CD8-positive, alpha-beta memory T cell (primary cell): ENCODE measurements around the gene PAX2. TPM values are rescaled to one million over a fixed set of nuclear protein-coding genes. Genes with fewer than 3 reads are reported as not detected.

Experiments
- CTCF ChIA-PET: fragments of 350-600 bp; sonication (Branson Sonifier 250); formaldehyde crosslinking; loops from one replicate; lab custom pipeline; 2021; ENCODE audit warnings: antibody characterized with exemption; lab: Charles Lee
- POLR2A ChIA-PET: fragments of 350-600 bp; sonication (Branson Sonifier 250); formaldehyde crosslinking; loops from one replicate; lab custom pipeline; 2021; ENCODE audit warnings: antibody characterized with exemption; lab: Charles Lee
- DNase-seq, 5 donors: peaks; one replicate each; pipeline versions ENCODE4 v3.0.0 to v3.0.0-alpha.2; 2020 to 2022; ENCODE audit warnings: mixed read lengths in 1 of 5
- H3K27ac ChIP-seq: one replicate; pipeline ENCODE4 v1.7.0; 2013; ENCODE audit warnings: low read depth, mild to moderate bottlenecking, low read length, moderate library complexity
- H3K27me3 ChIP-seq: 2 replicates; pipeline ENCODE4 v1.7.0; 2013; ENCODE audit warnings: low read length, mild to moderate bottlenecking; ENCODE audit not compliant: insufficient read depth, poor library complexity, severe bottlenecking
- H3K36me3 ChIP-seq: 2 replicates; pipeline ENCODE4 v1.7.0; 2013; ENCODE audit warnings: mild to moderate bottlenecking, low read length, moderate library complexity; ENCODE audit not compliant: insufficient read depth
- H3K4me1 ChIP-seq: 2 replicates; pipeline ENCODE4 v1.7.0; 2013; ENCODE audit warnings: mild to moderate bottlenecking, low read length, moderate library complexity; ENCODE audit not compliant: insufficient read depth
- H3K4me3 ChIP-seq: 2 replicates; pipeline ENCODE4 v1.7.0; 2013; ENCODE audit warnings: mild to moderate bottlenecking, low read length
- H3K9me3 ChIP-seq: 2 replicates; pipeline ENCODE4 v1.7.0; 2013; ENCODE audit warnings: mild to moderate bottlenecking, low read length
- H3K27ac Mint-ChIP-seq, 8 donors: one replicate each; pipeline ENCODE4 v1.8.0; 2020 to 2021; ENCODE audit warnings: mixed read lengths in 8 of 8, mild to moderate bottlenecking in 6 of 8, inconsistent platforms in 3 of 8, moderate library complexity in 3 of 8
- H3K27me3 Mint-ChIP-seq, 2 donors: one replicate each; pipeline ENCODE4 v1.8.0; 2020 to 2021; ENCODE audit warnings: mixed read lengths in 2 of 2, mild to moderate bottlenecking in 1 of 2, moderate library complexity in 1 of 2
- H3K36me3 Mint-ChIP-seq, 3 donors: one replicate each; pipeline ENCODE4 v1.8.0; 2020 to 2021; ENCODE audit warnings: mixed read lengths in 3 of 3, inconsistent platforms in 1 of 3, mild to moderate bottlenecking in 1 of 3
- H3K4me1 Mint-ChIP-seq, 3 donors: one replicate each; pipeline ENCODE4 v1.8.0; 2020 to 2021; ENCODE audit warnings: mixed read lengths in 3 of 3, inconsistent platforms in 1 of 3, mild to moderate bottlenecking in 1 of 3
- H3K4me3 Mint-ChIP-seq, 7 donors: one replicate each; pipeline ENCODE4 v1.8.0; 2020 to 2021; ENCODE audit warnings: mixed read lengths in 7 of 7, mild to moderate bottlenecking in 6 of 7, moderate library complexity in 4 of 7, inconsistent platforms in 2 of 7
- H3K9me3 Mint-ChIP-seq, 5 donors: one replicate each; pipeline ENCODE4 v1.8.0; 2020 to 2022; ENCODE audit warnings: mixed read lengths in 5 of 5, mild to moderate bottlenecking in 3 of 5, moderate library complexity in 2 of 5, inconsistent platforms in 1 of 5
- polyA plus RNA-seq: library from polyadenylated mRNA; unstranded; fragments of 300-500 nt; fragmentation: Illumina TruSeq; gene quantifications from one replicate; pipeline ENCODE4 v1.2.3, GENCODE V29; 2021
- total RNA-seq, 2 experiments: library from RNA; stranded (reverse); gene quantifications; one replicate each; pipeline ENCODE4 v1.2.3, GENCODE V29; 2021

Gene PAX2
- total and polyA plus RNA-seq, 3 experiments from 2014 or later: 0.04 TPM; not detected in 2

GRCh38 chr10:100867261-100867963 lies 122.0 kb downstream of the PAX2 start:
- H3K9me3 Mint-ChIP-seq: no peaks in the 10 kb centered on the region
- peaks cover 0 to 4% (median 0%) of the 10 kb centered on the region in 3 donors for H3K36me3 Mint-ChIP-seq
- no peaks in the 10 kb centered on the region for H3K9me3 ChIP-seq
- H3K36me3 ChIP-seq: no peaks in the 10 kb centered on the region
- peaks cover 2 to 5% (median 4%) of the 10 kb centered on the region in 3 donors for H3K4me1 Mint-ChIP-seq
- H3K27me3 ChIP-seq: peaks cover 5% of the 10 kb centered on the region
- no peak overlapping the region for H3K4me3 ChIP-seq
- DNase-seq: no peak
- CTCF ChIA-PET: no interaction called here
- peaks cover 35 to 44% of the 10 kb centered on the region in 2 donors for H3K27me3 Mint-ChIP-seq
- POLR2A ChIA-PET: no interaction called here
- H3K27ac Mint-ChIP-seq: no peak overlapping the region
- H3K27ac ChIP-seq: no peak overlapping the region
- no peak overlapping the region for H3K4me3 Mint-ChIP-seq
- no peaks in the 10 kb centered on the region for H3K4me1 ChIP-seq

GRCh38 chr10:100868382-100868781 lies 123.0 kb downstream of the PAX2 start:
- CTCF ChIA-PET: no interaction called here
- H3K27ac ChIP-seq: no peak overlapping the region

GRCh38 chr10:100869399-100869798 lies 124.0 kb downstream of the PAX2 start:
- Mint-ChIP-seq H3K27me3 (peaks cover 31 to 39% of the 10 kb centered on the region in 2 donors), H3K36me3 (peaks cover 0 to 4% (median 0%) of the 10 kb centered on the region in 3 donors), H3K9me3 (no peaks in the 10 kb centered on the region), H3K4me1 (peaks cover 2 to 5% (median 4%) of the 10 kb centered on the region in 3 donors), H3K27ac (no peak overlapping the region), H3K4me3 (no peak overlapping the region)
- POLR2A ChIA-PET: no interaction called here
- no peaks in the 10 kb centered on the region for H3K9me3 ChIP-seq
- no peak overlapping the region for H3K27ac ChIP-seq
- no peaks in the 10 kb centered on the region for H3K36me3 ChIP-seq
- H3K4me3 ChIP-seq: no peak overlapping the region
- DNase-seq: no peak
- no peaks in the 10 kb centered on the region for H3K4me1 ChIP-seq
- H3K27me3 ChIP-seq: peaks cover 5% of the 10 kb centered on the region
- CTCF ChIA-PET: no interaction called here

More at GRCh38 chr10:100868382-100868781, 123.0 kb downstream of the PAX2 start:
- H3K27me3 Mint-ChIP-seq: peaks cover 36 to 43% of the 10 kb centered on the region in 2 donors
- Histone ChIP-seq H3K9me3 (no peaks in the 10 kb centered on the region), H3K4me1 (no peaks in the 10 kb centered on the region), H3K27me3 (peaks cover 5% of the 10 kb centered on the region), H3K36me3 (no peaks in the 10 kb centered on the region), H3K4me3 (no peak overlapping the region)
- H3K36me3 Mint-ChIP-seq: peaks cover 0 to 4% (median 0%) of the 10 kb centered on the region in 3 donors
- no peaks in the 10 kb centered on the region for H3K9me3 Mint-ChIP-seq
- peaks cover 2 to 5% (median 4%) of the 10 kb centered on the region in 3 donors for H3K4me1 Mint-ChIP-seq
- no peak overlapping the region for H3K27ac Mint-ChIP-seq
- POLR2A ChIA-PET: no interaction called here
- no peak for DNase-seq
- no peak overlapping the region for H3K4me3 Mint-ChIP-seq

GRCh38 chr10:100872034-100872791 lies 126.8 kb downstream of the PAX2 start:
- no peak overlapping the region for H3K27ac Mint-ChIP-seq
- H3K4me1 ChIP-seq: no peaks in the 10 kb centered on the region
- no peaks in the 10 kb centered on the region for H3K36me3 ChIP-seq
- H3K4me3 Mint-ChIP-seq: no peak overlapping the region
- H3K27ac ChIP-seq: no peak overlapping the region
- peaks cover under 1% of the 10 kb centered on the region for H3K27me3 ChIP-seq
- peak in 1 of 5 donors; percentile 31 for DNase-seq
- H3K4me3 ChIP-seq: no peak overlapping the region
- ChIA-PET CTCF (interaction anchor here (0.6 to 1.6 kb wide), 2 partner anchors 10 to 202 kb away, joined by 3 to 4 read pairs; no protein-coding TSS in a partner anchor), POLR2A (no interaction called here)
- H3K9me3 Mint-ChIP-seq: no peaks in the 10 kb centered on the region
- peaks cover 17 to 41% of the 10 kb centered on the region in 2 donors for H3K27me3 Mint-ChIP-seq
- H3K36me3 Mint-ChIP-seq: peaks cover 0 to 2% (median 0%) of the 10 kb centered on the region in 3 donors
- H3K9me3 ChIP-seq: no peaks in the 10 kb centered on the region
- no peaks in the 10 kb centered on the region for H3K4me1 Mint-ChIP-seq

- Mint-ChIP-seq H3K27me3 (peaks cover 20 to 42% of the 10 kb centered on the region in 2 donors), H3K36me3 (no peaks in the 10 kb centered on the region), H3K27ac (no peak overlapping the region), H3K9me3 (no peaks in the 10 kb centered on the region), H3K4me1 (no peaks in the 10 kb centered on the region), H3K4me3 (no peak overlapping the region)
- no peaks in the 10 kb centered on the region for H3K27me3 ChIP-seq
- DNase-seq: no peak
- H3K4me1 ChIP-seq: no peaks in the 10 kb centered on the region
- POLR2A ChIA-PET: no interaction called here
- H3K9me3 ChIP-seq: no peaks in the 10 kb centered on the region
- CTCF ChIA-PET: no interaction called here
- no peaks in the 10 kb centered on the region for H3K36me3 ChIP-seq
- H3K27ac ChIP-seq: no peak overlapping the region
- no peak overlapping the region for H3K4me3 ChIP-seq
These were observed 127.9 kb downstream of the PAX2 start for GRCh38 chr10:100873146-100873826.

- Mint-ChIP-seq H3K4me1 (no peaks in the 10 kb centered on the region), H3K9me3 (no peaks in the 10 kb centered on the region), H3K27me3 (peaks cover 21 to 46% of the 10 kb centered on the region in 2 donors), H3K27ac (no peak overlapping the region), H3K36me3 (no peaks in the 10 kb centered on the region), H3K4me3 (no peak overlapping the region)
- ChIA-PET CTCF (no interaction called here), POLR2A (no interaction called here)
- no peak for DNase-seq
- Histone ChIP-seq H3K27ac (no peak overlapping the region), H3K27me3 (no peaks in the 10 kb centered on the region), H3K9me3 (no peaks in the 10 kb centered on the region), H3K36me3 (no peaks in the 10 kb centered on the region), H3K4me1 (no peaks in the 10 kb centered on the region), H3K4me3 (no peak overlapping the region)
These were observed 128.5 kb downstream of the PAX2 start for GRCh38 chr10:100873827-100874326.

- H3K27ac Mint-ChIP-seq: no peak overlapping the region
- ChIA-PET POLR2A (no interaction called here), CTCF (no interaction called here)
- Histone ChIP-seq H3K27ac (no peak overlapping the region), H3K9me3 (no peaks in the 10 kb centered on the region), H3K4me3 (no peak overlapping the region), H3K36me3 (no peaks in the 10 kb centered on the region), H3K27me3 (no peaks in the 10 kb centered on the region), H3K4me1 (no peaks in the 10 kb centered on the region)
- peaks cover 17 to 46% of the 10 kb centered on the region in 2 donors for H3K27me3 Mint-ChIP-seq
- no peaks in the 10 kb centered on the region for H3K9me3 Mint-ChIP-seq
- no peak overlapping the region for H3K4me3 Mint-ChIP-seq
- no peak for DNase-seq
- H3K4me1 Mint-ChIP-seq: no peaks in the 10 kb centered on the region
- H3K36me3 Mint-ChIP-seq: no peaks in the 10 kb centered on the region
These were observed 129.5 kb downstream of the PAX2 start for GRCh38 chr10:100874702-100875483.
